AG08396 (cell line): Measurements from ENCODE around the gene KDM6B.

Experiments
- DNase-seq: peaks from one replicate; pipeline ENCODE4 v3.0.0; 2012; ENCODE audit warnings: low spot score, mixed read lengths

Gene KDM6B

GRCh38 chr17:7880076-7880868 is 46.3 kb downstream of the KDM6B start:
- no peak for DNase-seq

- DNase-seq, result no peak
These were observed 47.4 kb downstream of the KDM6B start for GRCh38 chr17:7881276-7882054.

- no peak for DNase-seq
These were observed 48.1 kb downstream of the KDM6B start for GRCh38 chr17:7882068-7882467.

- no peak for DNase-seq
These were observed 48.6 kb downstream of the KDM6B start for GRCh38 chr17:7882629-7883028.
